AG10803 (cell line): ENCODE results near the gene SLC22A7.

ENCODE experiments used
- DNase-seq: peaks from one replicate; pipeline ENCODE4 v3.0.0; 2010; ENCODE audit warnings: low read depth
- H3K4me3 ChIP-seq: 2 replicates; pipeline ENCODE4 v1.5.1; 2011; ENCODE audit warnings: mild to moderate bottlenecking, low read length, control low read depth
- TF ChIP-seq, protein P1 (sequence below): conservative IDR thresholded peaks from 2 replicates; pipeline ENCODE4 v1.5.1; 2011; ENCODE audit warnings: mild to moderate bottlenecking, low read length, control low read depth, inconsistent platforms

The SLC22A7 gene

DNA sequence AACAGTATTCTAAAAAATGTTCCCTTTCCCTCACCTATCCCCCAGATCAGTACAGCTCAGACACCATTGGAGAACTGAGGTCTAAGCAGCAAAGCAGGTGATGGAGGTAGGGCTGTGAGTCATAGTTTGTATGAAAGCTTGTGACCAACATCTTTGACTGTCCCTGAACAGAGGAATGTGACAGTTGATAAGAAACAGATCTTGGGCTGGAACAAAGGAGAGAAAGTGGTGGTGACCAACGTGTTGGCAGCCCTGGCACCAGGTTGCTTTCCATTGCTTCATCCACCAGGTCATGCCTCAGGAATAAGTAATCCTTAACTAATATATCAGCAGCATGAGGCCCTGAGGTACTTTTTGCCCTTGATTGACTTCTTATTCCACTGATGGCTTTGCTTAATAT lies 30.5 kb downstream of the SLC22A7 start:
- H3K4me3 ChIP-seq, result no peak overlapping the region
- TF ChIP-seq, protein P1, sequence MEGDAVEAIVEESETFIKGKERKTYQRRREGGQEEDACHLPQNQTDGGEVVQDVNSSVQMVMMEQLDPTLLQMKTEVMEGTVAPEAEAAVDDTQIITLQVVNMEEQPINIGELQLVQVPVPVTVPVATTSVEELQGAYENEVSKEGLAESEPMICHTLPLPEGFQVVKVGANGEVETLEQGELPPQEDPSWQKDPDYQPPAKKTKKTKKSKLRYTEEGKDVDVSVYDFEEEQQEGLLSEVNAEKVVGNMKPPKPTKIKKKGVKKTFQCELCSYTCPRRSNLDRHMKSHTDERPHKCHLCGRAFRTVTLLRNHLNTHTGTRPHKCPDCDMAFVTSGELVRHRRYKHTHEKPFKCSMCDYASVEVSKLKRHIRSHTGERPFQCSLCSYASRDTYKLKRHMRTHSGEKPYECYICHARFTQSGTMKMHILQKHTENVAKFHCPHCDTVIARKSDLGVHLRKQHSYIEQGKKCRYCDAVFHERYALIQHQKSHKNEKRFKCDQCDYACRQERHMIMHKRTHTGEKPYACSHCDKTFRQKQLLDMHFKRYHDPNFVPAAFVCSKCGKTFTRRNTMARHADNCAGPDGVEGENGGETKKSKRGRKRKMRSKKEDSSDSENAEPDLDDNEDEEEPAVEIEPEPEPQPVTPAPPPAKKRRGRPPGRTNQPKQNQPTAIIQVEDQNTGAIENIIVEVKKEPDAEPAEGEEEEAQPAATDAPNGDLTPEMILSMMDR, result no peak
- no peak for DNase-seq

DNA sequence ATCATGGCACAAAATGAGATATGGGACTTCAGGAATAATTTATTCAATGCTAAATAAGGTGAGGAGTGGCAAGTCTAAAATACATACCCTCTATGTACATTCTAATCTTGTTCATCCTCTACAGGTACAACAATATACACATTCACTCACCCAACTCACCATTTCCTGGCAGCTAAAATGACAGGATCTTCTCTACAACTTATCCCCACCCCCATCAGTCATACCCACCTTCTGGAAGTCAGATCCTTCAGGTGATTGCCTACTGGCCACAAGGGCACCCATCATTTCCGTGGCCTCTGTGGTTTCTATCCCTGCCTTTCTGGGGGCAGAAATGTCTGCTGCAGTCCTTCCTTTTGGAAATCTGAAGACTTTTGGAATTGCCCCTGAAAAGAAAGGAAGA lies 33.4 kb downstream of the SLC22A7 start:
- no peak for DNase-seq
- H3K4me3 ChIP-seq, result no peak overlapping the region
- TF ChIP-seq, protein P1, result no peak

DNA sequence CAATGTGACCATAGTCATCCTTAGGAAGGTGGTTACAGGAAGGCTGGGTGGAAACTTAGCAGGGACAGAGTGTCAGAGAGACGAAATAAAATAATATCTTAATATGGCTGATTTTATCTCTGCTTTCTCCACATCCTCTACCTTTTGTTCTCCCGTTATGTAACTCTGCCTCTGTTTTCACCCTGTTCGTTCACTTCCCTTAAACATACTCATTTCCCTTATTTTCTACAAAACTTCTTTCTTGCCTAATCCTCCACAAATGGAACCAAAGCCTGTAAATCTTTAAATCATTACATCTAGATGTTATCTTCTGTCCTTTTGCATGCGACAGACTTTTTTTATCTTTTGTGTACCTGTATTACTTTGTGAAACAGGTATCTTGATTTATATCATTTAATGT lies 33.8 kb downstream of the SLC22A7 start:
- TF ChIP-seq, protein P1, result no peak
- no peak overlapping the region for H3K4me3 ChIP-seq
- DNase-seq, result no peak

DNA sequence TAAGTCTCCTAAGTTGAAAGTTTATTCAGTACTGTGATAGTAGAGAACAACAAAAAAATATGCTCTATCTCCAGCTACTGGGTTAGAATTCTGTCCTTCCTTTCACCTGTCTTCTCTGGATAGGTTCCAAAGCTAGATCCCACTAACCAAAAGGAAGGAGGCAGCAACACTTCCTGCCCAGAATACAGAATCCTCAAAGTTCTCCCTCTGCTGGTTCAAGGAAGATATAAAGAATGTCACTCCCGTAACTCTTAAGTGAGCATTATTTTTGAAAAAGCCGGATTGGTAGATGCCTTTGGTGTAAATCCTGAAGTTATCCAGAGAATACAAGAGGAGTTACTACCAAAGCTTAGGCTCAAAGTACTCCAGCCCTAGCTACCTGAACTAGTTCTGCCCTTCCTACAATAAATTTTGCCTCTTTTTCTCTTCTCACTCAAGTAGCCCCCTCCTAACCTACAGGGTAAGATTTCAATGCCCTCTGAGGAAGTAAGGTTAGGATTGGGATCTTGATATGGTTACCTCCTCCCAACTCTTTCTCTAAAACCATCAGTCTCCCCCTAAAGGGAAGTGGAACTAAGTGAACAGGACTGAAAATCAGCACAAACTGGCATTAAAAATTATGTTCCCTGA lies 36.5 kb downstream of the SLC22A7 start:
- TF ChIP-seq, protein P1, result peak; percentile 74
- H3K4me3 ChIP-seq, result no peak overlapping the region
- peak; percentile 66 for DNase-seq

DNA sequence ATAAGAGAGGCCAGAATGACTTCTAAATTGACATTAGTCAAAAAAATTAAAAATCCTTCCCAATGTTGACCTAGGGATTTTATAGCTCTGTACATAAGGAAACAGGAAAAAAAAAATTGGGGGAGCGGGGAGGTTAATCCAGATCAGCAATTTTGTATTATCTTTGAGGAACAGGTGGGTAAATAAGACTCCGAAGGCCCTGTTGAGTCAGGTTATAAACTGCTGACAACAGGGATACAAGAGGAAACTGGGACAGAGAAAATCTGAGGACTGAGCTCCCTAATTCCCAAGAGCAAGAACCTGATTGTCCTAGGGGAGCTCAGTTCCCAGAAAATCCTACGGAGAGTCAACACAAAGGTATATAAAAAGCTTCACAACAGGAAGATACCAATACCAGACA lies 37.4 kb downstream of the SLC22A7 start:
- TF ChIP-seq, protein P1, result no peak
- DNase-seq, result no peak
- no peak overlapping the region for H3K4me3 ChIP-seq

DNA sequence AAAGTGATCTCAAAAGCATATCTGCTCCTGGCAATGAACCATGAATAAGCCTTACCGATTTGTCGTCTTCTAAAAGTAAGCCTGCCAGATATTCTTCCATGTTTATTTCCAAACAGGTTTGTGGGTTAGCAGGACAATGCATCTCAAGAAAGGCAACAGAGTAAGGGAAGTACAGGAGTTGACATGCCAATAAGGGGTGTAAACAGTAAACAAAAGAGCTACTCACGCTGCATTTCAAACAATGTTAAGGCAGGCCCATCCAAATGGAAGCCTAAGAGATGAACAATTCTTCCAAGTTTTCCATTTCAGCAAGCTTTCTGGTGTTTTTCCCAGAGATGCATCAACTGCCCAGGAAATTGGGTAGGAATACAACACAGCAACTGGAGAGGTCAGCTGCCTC lies 38.3 kb downstream of the SLC22A7 start:
- H3K4me3 ChIP-seq, result no peak overlapping the region
- TF ChIP-seq, protein P1, result no peak
- no peak for DNase-seq

DNA sequence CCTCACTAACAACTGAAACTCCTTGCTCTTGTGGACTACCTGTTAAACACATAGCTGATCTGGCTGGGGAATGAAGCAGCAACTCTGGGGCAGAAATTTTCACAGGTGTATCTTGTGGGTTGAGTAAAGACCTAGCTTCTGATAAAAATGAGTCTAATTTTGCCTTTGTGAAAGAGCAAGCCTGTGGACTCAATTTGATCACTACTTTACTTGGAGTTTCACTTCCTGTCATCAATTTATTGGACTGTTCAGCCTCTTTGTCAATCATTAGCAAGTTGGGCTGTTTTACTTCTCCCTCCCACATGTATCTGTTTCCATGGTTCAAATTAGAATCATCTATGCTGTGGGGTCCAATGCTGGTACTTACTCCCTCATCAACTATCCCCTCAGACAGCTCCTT lies 40.2 kb downstream of the SLC22A7 start:
- DNase-seq, result no peak

More for the DNA sequence above, 40.2 kb downstream of the SLC22A7 start:
- H3K4me3 ChIP-seq, result no peak overlapping the region
- TF ChIP-seq, protein P1, result no peak
